Activated CD8-positive, alpha-beta T cell treated with anti-CD3 and anti-CD28 coated beads for 36 hours (primary cell): Measurements from ENCODE around the gene PLIN3. TPM values are rescaled to one million over a fixed set of nuclear protein-coding genes. Genes with fewer than 3 reads are reported as not detected.
"Not testable (repeated sequence)": the region's sequence is repeated elsewhere in the genome, so short reads cannot be mapped to it uniquely, and the experiment has no call there.

ENCODE experiments used
- ATAC-seq: fragments of 200-7000 bp; cut with Tn5 transposase; one replicate; pipeline ENCODE4 v1.10.0; 2021; ENCODE audit warnings: mild to moderate bottlenecking, moderate library complexity
- CTCF ChIA-PET: fragments of 350-600 bp; sonication (Branson Sonifier 250); formaldehyde crosslinking; loops from one replicate; lab custom pipeline; 2021; ENCODE audit warnings: antibody characterized with exemption; lab: Charles Lee
- POLR2A ChIA-PET: fragments of 350-600 bp; sonication (Branson Sonifier 250); formaldehyde crosslinking; loops from one replicate; lab custom pipeline; 2021; ENCODE audit warnings: antibody characterized with exemption; lab: Charles Lee
- DNase-seq: peaks from one replicate; pipeline ENCODE4 v3.0.0-alpha.2; 2020
- H3K27ac Mint-ChIP-seq: one replicate; pipeline ENCODE4 v1.8.0; 2021; ENCODE audit warnings: mild to moderate bottlenecking, mixed read lengths
- H3K27me3 Mint-ChIP-seq: one replicate; pipeline ENCODE4 v1.8.0; 2021; ENCODE audit warnings: mixed read lengths
- H3K36me3 Mint-ChIP-seq: one replicate; pipeline ENCODE4 v1.8.0; 2021; ENCODE audit warnings: low read depth, mixed read lengths
- H3K4me1 Mint-ChIP-seq: one replicate; pipeline ENCODE4 v1.8.0; 2021; ENCODE audit warnings: low read depth, mixed read lengths
- H3K4me3 Mint-ChIP-seq: one replicate; pipeline ENCODE4 v1.8.0; 2021; ENCODE audit warnings: mild to moderate bottlenecking, moderate library complexity, mixed read lengths
- H3K9me3 Mint-ChIP-seq: one replicate; pipeline ENCODE4 v1.8.0; 2021; ENCODE audit warnings: mixed read lengths
- intact Hi-C: fragments of 100-400 bp; cut with micrococcal nuclease; formaldehyde crosslinking; loops from one replicate; pipeline ENCODE4 v1.10.0; 2022
- total RNA-seq, 2 experiments: library from RNA; stranded (reverse); gene quantifications; one replicate each; pipeline ENCODE4 v1.2.3, GENCODE V29; 2021
- TF ChIP-seq, protein P1 (sequence below): fragments of 200-600 bp; IDR thresholded peaks from one replicate; pipeline ENCODE4 v1.8.0; 2022; ENCODE audit warnings: antibody characterized with exemption, mild to moderate bottlenecking

The PLIN3 gene
- total RNA-seq, 2 experiments from 2014 or later = 15.5 to 23.5 TPM

DNA sequence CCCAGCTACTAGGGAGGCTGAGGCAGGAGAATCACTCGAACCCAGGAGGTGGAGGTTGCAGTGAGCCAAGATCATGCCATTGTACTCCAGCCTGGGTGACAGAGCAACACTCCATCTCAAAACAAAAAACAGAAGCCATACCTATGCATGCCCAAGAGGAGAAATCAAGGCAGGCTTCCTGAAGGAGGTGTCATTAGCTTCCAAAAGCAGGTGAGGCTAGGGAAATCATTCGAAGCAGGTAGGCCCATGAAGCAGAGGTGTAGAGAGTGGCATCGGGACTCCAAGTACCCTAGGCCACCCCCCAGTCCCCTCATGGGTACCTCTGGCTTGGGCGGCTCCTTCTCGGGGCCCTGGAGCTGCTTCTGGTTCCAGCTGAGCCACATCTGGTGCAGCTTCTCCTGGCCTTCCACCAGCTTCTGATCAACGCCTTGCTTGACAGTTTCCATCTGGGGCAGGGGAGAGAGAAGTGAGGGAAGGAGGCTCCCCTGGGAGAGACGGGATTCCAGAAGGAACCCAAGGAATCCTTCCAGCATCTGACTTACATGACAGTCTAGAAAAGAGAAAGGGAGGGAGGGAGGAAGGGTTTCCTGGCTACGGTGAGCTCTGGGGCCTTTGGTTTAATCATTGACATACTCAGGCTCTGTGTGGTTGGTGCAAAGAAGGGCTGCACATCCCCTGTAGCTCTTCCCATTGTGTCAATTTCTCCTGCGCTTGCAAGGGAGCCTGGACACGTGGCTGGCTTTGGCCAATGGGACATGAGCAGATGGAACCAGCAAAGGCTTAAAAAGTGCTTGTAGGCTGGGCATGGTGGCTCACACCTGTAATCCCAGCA lies 22.9 kb downstream of the PLIN3 start:
- POLR2A ChIA-PET = interaction anchor here (1.0 to 1.3 kb wide), 2 partner anchors 13 to 35 kb away, joined by 3 to 8 read pairs; partner anchors contain the start of gene TICAM1
- CTCF ChIA-PET = interaction anchor here (1.5 to 4.8 kb wide), 2 partner anchors 19 to 35 kb away, joined by 3 to 30 read pairs; no protein-coding TSS in a partner anchor
- Mint-ChIP-seq H3K27ac (no peak overlapping the region), H3K4me1 (peaks cover 5% of the 10 kb centered on the region), H3K9me3 (no peaks in the 10 kb centered on the region), H3K27me3 (no peaks in the 10 kb centered on the region), H3K36me3 (peaks cover 6% of the 10 kb centered on the region), H3K4me3 (no peak overlapping the region)
- TF ChIP-seq, protein P1, sequence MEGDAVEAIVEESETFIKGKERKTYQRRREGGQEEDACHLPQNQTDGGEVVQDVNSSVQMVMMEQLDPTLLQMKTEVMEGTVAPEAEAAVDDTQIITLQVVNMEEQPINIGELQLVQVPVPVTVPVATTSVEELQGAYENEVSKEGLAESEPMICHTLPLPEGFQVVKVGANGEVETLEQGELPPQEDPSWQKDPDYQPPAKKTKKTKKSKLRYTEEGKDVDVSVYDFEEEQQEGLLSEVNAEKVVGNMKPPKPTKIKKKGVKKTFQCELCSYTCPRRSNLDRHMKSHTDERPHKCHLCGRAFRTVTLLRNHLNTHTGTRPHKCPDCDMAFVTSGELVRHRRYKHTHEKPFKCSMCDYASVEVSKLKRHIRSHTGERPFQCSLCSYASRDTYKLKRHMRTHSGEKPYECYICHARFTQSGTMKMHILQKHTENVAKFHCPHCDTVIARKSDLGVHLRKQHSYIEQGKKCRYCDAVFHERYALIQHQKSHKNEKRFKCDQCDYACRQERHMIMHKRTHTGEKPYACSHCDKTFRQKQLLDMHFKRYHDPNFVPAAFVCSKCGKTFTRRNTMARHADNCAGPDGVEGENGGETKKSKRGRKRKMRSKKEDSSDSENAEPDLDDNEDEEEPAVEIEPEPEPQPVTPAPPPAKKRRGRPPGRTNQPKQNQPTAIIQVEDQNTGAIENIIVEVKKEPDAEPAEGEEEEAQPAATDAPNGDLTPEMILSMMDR = no peak
- DNase-seq (no peak), ATAC-seq (no peak)
- intact Hi-C loops = no loop called here

DNA sequence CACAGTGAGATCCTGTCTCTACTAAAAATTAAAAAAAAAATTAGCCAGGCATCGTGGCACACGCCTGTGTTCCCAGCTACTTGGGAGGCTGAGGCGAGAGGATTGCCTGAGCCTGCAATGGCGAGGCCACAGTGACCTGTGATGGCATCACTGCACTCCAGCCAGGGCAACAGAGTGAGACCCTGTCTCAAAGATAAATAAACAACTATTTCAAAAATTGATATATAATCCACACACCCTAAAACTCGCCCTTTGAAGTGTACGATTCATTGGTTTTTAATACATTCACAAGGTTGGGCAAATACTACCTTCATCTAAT lies 23.9 kb downstream of the PLIN3 start:
- intact Hi-C loops = no loop called here
- ChIA-PET POLR2A (interaction anchor here (1.3 kb wide), 1 partner anchor 12 kb away, joined by 8 read pairs; the partner anchor contains the start of gene TICAM1), CTCF (interaction anchor here (0.9 to 4.8 kb wide), 3 partner anchors 8 to 34 kb away, joined by 3 to 30 read pairs (median 3); no protein-coding TSS in a partner anchor)
- TF ChIP-seq, protein P1 = no peak
- Mint-ChIP-seq H3K27me3 (no peaks in the 10 kb centered on the region), H3K27ac (no peak overlapping the region), H3K4me1 (peaks cover 5% of the 10 kb centered on the region), H3K36me3 (peaks cover 6% of the 10 kb centered on the region), H3K9me3 (no peaks in the 10 kb centered on the region), H3K4me3 (no peak overlapping the region)
- no peak for ATAC-seq
- no peak for DNase-seq

DNA sequence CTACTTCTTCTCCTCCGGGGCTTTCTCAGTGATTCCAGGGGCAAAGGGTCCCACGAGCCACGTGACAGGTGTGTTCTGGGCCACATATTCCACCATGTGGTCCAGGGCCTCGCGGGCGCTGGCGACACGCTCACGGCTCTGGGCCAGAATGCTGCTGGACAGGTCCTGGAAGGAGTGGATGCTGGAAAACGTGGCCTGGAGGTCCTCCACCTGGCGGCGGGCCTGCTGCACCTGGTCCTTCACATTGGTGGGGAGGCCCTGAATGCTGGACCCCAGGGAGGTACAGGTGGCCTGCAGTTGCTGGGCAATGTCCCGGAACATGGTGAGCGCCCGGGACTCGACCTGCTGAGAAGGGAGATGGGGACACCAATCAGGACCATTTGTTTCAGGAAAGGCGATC lies 28.3 kb downstream of the PLIN3 start:
- no peak overlapping the region for H3K4me3 Mint-ChIP-seq
- DNase-seq = no peak
- intact Hi-C loops = no loop called here
- peaks cover 3% of the 10 kb centered on the region for H3K36me3 Mint-ChIP-seq
- no peak overlapping the region for H3K27ac Mint-ChIP-seq
- POLR2A ChIA-PET = interaction anchor here (1.4 to 1.6 kb wide), 2 partner anchors 8 to 16 kb away, joined by 3 read pairs; partner anchors contain the start of gene TICAM1
- H3K27me3 Mint-ChIP-seq = no peaks in the 10 kb centered on the region
- ATAC-seq = no peak
- CTCF ChIA-PET = interaction anchor here (1.5 to 1.9 kb wide), 2 partner anchors 25 to 30 kb away, joined by 3 to 10 read pairs; no protein-coding TSS in a partner anchor
- no peaks in the 10 kb centered on the region for H3K9me3 Mint-ChIP-seq
- TF ChIP-seq, protein P1 = no peak
- peaks cover 8% of the 10 kb centered on the region for H3K4me1 Mint-ChIP-seq

DNA sequence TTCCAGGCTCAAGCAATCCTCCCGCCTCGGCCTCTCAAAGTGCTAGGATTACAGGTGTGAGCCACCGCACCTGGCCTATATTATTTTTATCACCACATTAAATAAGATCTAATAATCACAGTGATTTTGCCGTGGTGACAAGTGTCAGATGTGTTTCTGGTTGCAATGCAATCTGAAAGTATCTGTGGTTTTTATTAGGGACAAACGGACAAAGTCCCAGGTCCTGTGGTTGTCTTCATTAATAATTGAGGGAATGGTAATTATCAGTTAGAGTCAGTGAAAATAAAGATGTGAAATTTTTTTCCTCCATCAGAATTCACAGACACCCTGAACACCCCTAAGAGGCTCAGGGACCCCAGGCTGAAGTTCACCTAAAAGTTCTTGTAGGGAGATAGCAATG lies 34.7 kb downstream of the PLIN3 start:
- DNase-seq (no peak), ATAC-seq (no peak)
- intact Hi-C loops = no loop called here
- CTCF ChIA-PET = no interaction called here
- peak overlapping the region; percentile 55 for H3K4me3 Mint-ChIP-seq
- H3K9me3 Mint-ChIP-seq = no peaks in the 10 kb centered on the region
- POLR2A ChIA-PET = no interaction called here
- H3K36me3 Mint-ChIP-seq = peaks cover 12% of the 10 kb centered on the region
- peak overlapping the region; percentile 52 for H3K27ac Mint-ChIP-seq
- no peaks in the 10 kb centered on the region for H3K27me3 Mint-ChIP-seq
- peaks cover 22% of the 10 kb centered on the region for H3K4me1 Mint-ChIP-seq
- TF ChIP-seq, protein P1 = no peak

DNA sequence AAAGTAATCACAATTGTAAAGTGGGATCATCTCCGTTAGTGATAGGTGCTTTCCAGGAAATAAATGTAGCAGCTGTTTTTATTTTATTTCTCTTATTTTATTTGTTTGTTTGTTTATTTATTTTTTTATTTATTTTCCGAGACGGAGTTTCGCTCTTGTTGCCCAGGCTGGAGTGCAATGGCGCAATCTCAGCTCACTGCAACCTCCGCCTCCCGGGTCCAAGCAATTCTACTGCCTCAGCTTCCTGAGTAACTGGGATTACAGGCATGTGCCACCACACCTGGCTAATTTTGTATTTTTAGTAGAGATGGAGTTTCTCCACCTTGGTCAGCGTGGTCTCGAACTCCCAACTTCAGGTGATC lies 35.5 kb downstream of the PLIN3 start:
- intact Hi-C loops = not testable (repeated sequence)

More for the DNA sequence above, 35.5 kb downstream of the PLIN3 start:
- peak overlapping the region; percentile 88 for H3K4me3 Mint-ChIP-seq
- peaks cover 12% of the 10 kb centered on the region for H3K36me3 Mint-ChIP-seq
- not testable (repeated sequence) for ATAC-seq, H3K9me3 Mint-ChIP-seq, DNase-seq, H3K27me3 Mint-ChIP-seq
- CTCF ChIA-PET = interaction anchor here (1.5 to 2.4 kb wide), 5 partner anchors 9 to 199 kb away, joined by 4 to 8 read pairs (median 5); no protein-coding TSS in a partner anchor
- POLR2A ChIA-PET = interaction anchor here (2.0 kb wide), 1 partner anchor 12 kb away, joined by 8 read pairs; no protein-coding TSS in a partner anchor
- peak overlapping the region; percentile 85 for H3K27ac Mint-ChIP-seq
- H3K4me1 Mint-ChIP-seq = peaks cover 20% of the 10 kb centered on the region
